Measurements from ENCODE around the gene DISC1. TPM values are rescaled to one million over a fixed set of nuclear protein-coding genes. Genes with fewer than 3 reads are reported as not detected.

Gene DISC1
- total and polyA plus RNA-seq, 2 of the 13 experiments (the other 11 are each of a cell fraction or from before 2014, with no cell fraction given): 4.2 to 4.6 TPM

- TF ChIP-seq, protein P1, sequence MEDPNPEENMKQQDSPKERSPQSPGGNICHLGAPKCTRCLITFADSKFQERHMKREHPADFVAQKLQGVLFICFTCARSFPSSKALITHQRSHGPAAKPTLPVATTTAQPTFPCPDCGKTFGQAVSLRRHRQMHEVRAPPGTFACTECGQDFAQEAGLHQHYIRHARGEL (CRISPR knock-in tag; IDR thresholded peaks at IDR 0.05): 0 out of 2 replicates have a peak, but pooled peaks have one; percentile 37
- TF ChIP-seq, protein P2, sequence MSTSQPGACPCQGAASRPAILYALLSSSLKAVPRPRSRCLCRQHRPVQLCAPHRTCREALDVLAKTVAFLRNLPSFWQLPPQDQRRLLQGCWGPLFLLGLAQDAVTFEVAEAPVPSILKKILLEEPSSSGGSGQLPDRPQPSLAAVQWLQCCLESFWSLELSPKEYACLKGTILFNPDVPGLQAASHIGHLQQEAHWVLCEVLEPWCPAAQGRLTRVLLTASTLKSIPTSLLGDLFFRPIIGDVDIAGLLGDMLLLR (CRISPR knock-in tag; IDR thresholded peaks at IDR 0.05): no peak
- TF ChIP-seq MXD4 (CRISPR knock-in tag; IDR thresholded peaks at IDR 0.05) (0 out of 2 replicates have a peak, but pooled peaks have one; percentile 30), PCBP2 (optimal IDR thresholded peaks at IDR 0.05; ENCODE audit: low read depth, low read length, poor library complexity, severe bottlenecking) (no peak), NR2F2 (IDR thresholded peaks at IDR 0.05; ENCODE audit: borderline replicate concordance, low read depth) (peak; percentile 20; the same call in 1 of the 2 replicates), KLF12 (CRISPR knock-in tag; IDR thresholded peaks at IDR 0.05; ENCODE audit: borderline replicate concordance) (no peak), ZNF614 (CRISPR knock-in tag; IDR thresholded peaks at IDR 0.05; ENCODE audit: borderline replicate concordance) (no peak), GABPA (IDR thresholded peaks at IDR 0.05; ENCODE audit: low read depth, low read length) (no peak), GABPA (CRISPR knock-in tag; IDR thresholded peaks at IDR 0.05; ENCODE audit: low read depth) (no peak), ZNF253 (CRISPR knock-in tag; IDR thresholded peaks at IDR 0.05; ENCODE audit: borderline replicate concordance) (0 out of 2 replicates have a peak, but pooled peaks have one; percentile 33), RARG (CRISPR knock-in tag; IDR thresholded peaks at IDR 0.05; ENCODE audit: low read depth) (no peak), ZNF737 (CRISPR knock-in tag; IDR thresholded peaks at IDR 0.05; ENCODE audit: borderline replicate concordance) (no peak), MXI1 (IDR thresholded peaks at IDR 0.05; ENCODE audit: borderline replicate concordance, low read depth, low read length) (peak; percentile 18; the same call in 1 of the 3 replicates), CREB1 (IDR thresholded peaks at IDR 0.05) (no peak), CREB1 (CRISPR knock-in tag; IDR thresholded peaks at IDR 0.05) (no peak), TARDBP (CRISPR knock-in tag; IDR thresholded peaks at IDR 0.05) (no peak), KMT2B (CRISPR knock-in tag; IDR thresholded peaks at IDR 0.05) (peak; percentile 61), FOXO4 (CRISPR knock-in tag; conservative IDR thresholded peaks at IDR 0.05) (no peak), ZNF296 (CRISPR knock-in tag; conservative IDR thresholded peaks at IDR 0.05) (no peak), ZSCAN9 (CRISPR knock-in tag; IDR thresholded peaks at IDR 0.05; ENCODE audit: borderline replicate concordance) (no peak; the same call in 1 of the 2 replicates), TGIF2 (CRISPR knock-in tag; IDR thresholded peaks at IDR 0.05) (peak; percentile 69; the same call in 1 of the 2 replicates), ZNF790 (CRISPR knock-in tag; IDR thresholded peaks at IDR 0.05; ENCODE audit: borderline replicate concordance) (no peak)
- TF ChIP-seq, protein P3, sequence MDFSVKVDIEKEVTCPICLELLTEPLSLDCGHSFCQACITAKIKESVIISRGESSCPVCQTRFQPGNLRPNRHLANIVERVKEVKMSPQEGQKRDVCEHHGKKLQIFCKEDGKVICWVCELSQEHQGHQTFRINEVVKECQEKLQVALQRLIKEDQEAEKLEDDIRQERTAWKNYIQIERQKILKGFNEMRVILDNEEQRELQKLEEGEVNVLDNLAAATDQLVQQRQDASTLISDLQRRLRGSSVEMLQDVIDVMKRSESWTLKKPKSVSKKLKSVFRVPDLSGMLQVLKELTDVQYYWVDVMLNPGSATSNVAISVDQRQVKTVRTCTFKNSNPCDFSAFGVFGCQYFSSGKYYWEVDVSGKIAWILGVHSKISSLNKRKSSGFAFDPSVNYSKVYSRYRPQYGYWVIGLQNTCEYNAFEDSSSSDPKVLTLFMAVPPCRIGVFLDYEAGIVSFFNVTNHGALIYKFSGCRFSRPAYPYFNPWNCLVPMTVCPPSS (IDR thresholded peaks at IDR 0.05): no peak
- TF ChIP-seq, protein P4, sequence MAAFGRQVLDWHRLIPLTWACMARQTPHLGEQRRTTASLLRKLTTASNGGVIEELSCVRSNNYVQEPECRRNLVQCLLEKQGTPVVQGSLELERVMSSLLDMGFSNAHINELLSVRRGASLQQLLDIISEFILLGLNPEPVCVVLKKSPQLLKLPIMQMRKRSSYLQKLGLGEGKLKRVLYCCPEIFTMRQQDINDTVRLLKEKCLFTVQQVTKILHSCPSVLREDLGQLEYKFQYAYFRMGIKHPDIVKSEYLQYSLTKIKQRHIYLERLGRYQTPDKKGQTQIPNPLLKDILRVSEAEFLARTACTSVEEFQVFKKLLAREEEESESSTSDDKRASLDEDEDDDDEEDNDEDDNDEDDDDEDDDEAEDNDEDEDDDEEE (CRISPR knock-in tag; IDR thresholded peaks at IDR 0.05): no peak
- TF ChIP-seq, protein P5, sequence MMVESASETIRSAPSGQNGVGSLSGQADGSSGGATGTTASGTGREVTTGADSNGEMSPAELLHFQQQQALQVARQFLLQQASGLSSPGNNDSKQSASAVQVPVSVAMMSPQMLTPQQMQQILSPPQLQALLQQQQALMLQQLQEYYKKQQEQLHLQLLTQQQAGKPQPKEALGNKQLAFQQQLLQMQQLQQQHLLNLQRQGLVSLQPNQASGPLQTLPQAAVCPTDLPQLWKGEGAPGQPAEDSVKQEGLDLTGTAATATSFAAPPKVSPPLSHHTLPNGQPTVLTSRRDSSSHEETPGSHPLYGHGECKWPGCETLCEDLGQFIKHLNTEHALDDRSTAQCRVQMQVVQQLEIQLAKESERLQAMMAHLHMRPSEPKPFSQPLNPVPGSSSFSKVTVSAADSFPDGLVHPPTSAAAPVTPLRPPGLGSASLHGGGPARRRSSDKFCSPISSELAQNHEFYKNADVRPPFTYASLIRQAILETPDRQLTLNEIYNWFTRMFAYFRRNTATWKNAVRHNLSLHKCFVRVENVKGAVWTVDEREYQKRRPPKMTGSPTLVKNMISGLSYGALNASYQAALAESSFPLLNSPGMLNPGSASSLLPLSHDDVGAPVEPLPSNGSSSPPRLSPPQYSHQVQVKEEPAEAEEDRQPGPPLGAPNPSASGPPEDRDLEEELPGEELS (CRISPR knock-in tag; IDR thresholded peaks at IDR 0.05): no peak
Observed at GRCh38 chr1:231626951-231627614, 493 bp downstream of the DISC1 start (continued).
